ENCODE measurements around the gene RHOU.

DNA sequence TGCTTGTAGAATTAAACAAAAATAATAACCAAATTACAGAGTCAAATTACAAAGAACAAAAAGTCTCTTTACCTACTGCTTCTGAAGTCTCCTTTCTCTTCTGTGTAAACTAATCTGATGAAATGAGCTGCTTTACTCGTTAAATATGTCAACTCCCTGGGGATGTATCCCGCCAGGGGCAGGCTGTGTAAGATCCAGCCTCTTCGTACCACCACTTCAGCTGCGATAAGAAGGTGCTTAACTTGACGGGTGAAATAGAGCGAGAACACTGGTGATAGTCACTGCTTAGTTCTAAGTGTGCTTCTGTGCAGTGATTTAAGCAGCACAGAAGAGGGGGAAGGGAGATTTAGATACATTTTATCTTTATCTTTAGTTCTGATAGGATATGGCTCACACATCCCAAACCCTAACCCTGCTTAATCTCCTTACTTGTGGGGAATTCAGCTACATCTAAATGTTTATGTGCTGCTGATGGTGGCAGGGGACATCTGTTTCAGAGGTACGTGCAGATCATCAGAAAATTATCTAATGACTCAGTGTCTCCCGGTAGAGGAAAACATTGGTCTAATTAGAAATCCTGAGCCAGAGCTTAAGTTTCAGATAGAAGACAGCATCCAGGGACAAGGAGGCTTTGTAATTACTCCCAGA, 46.0 kb downstream of the RHOU start:
- TF ChIP-seq POLR2A (IDR thresholded peaks at IDR 0.05) (no peak), CTCF (IDR thresholded peaks at IDR 0.05) (no peak)
